Lung (tissue), 12 donors: ENCODE results near the gene ADAMTS9. TPM values are rescaled to one million over a fixed set of nuclear protein-coding genes. Genes with fewer than 3 reads are reported as not detected.

Experiments used
- ATAC-seq: fragments of 200-7000 bp; cut with Tn5 transposase; one replicate; pipeline ENCODE4 v1.9.1; 2020; ENCODE audit warnings: moderate number of reproducible peaks; ENCODE audit not compliant: insufficient read depth, low FRiP score
- DNase-seq, 3 donors: peaks; one replicate each; pipeline ENCODE4 v3.0.0-alpha.2; 2013 to 2017
- H3K27ac ChIP-seq, 2 donors: one replicate each; pipeline ENCODE4 v1.5.1; 2013; ENCODE audit warnings: mild to moderate bottlenecking in 2 of 2, moderate library complexity in 2 of 2, control low read depth in 1 of 2, inconsistent platforms in 1 of 2, low read depth in 1 of 2, low read length in 1 of 2
- H3K27me3 ChIP-seq, 3 donors: one replicate each; pipeline ENCODE4 v1.5.1; 2013; ENCODE audit warnings: low read length in 2 of 3; ENCODE audit not compliant: control insufficient read depth in 3 of 3, insufficient read depth in 3 of 3
- H3K36me3 ChIP-seq, 4 donors: one replicate each; pipeline ENCODE4 v1.5.1; 2013; ENCODE audit warnings: low read length in 4 of 4, mild to moderate bottlenecking in 1 of 4, moderate library complexity in 1 of 4; ENCODE audit not compliant: control insufficient read depth in 4 of 4, insufficient read depth in 4 of 4
- H3K4me1 ChIP-seq, 5 donors: one replicate each; pipeline ENCODE4 v1.5.1; 2013; ENCODE audit warnings: low read length in 5 of 5, mild to moderate bottlenecking in 2 of 5, moderate library complexity in 1 of 5; ENCODE audit not compliant: control insufficient read depth in 5 of 5, insufficient read depth in 5 of 5
- H3K4me3 ChIP-seq: one replicate; pipeline ENCODE4 v1.5.1; 2013; ENCODE audit warnings: mild to moderate bottlenecking, control low read depth, moderate library complexity
- H3K9ac ChIP-seq, 2 donors: one replicate each; pipeline ENCODE4 v1.5.1; 2013; ENCODE audit warnings: low read length in 2 of 2, control low read depth in 1 of 2; ENCODE audit not compliant: insufficient read depth in 1 of 2
- H3K9me3 ChIP-seq, 4 donors: one replicate each; pipeline ENCODE4 v1.5.1; 2013; ENCODE audit warnings: low read length in 3 of 4, mild to moderate bottlenecking in 1 of 4, moderate library complexity in 1 of 4; ENCODE audit not compliant: control insufficient read depth in 4 of 4, insufficient read depth in 3 of 4
- CTCF ChIP-seq: IDR thresholded peaks from 2 replicates; pipeline ENCODE4 v1.5.1; 2012; ENCODE audit warnings: mild to moderate bottlenecking; ENCODE audit errors: control extremely low read depth, extremely low read depth
- WGBS, 2 donors: extraction: QIAGEN DNeasy Blood & Tissue Kit; methylation state at CpG; one replicate each; pipeline ENCODE4 v1.1.7; 2013; 5-methylcytosine and 5-hydroxymethylcytosine counted together
- polyA plus RNA-seq, 2 donors: library from polyadenylated mRNA; stranded (reverse); fragments of 200-250 nt; gene quantifications; one replicate each; pipeline ENCODE4 v1.2.1, GENCODE V29; 2013
- total RNA-seq, 2 donors: library from RNA; depleted of rRNA in 1 of 2; stranded (reverse); fragments of >200 nt in 1 of 2; gene quantifications; one replicate each; pipeline ENCODE4 v1.2.1, GENCODE V29; 2014 to 2021
- donor health status: control.
- donor health status: control.
- donor health status: Bipolar disorder and iron deficiency.
- donor health status: healthy.
- donor health status: DM: yes; HTN: yes; CAD: no.

Gene ADAMTS9
- total and polyA plus RNA-seq, 4 donors: 29.9 to 75.6 (median 42.9) TPM

GRCh38 chr3:64483467-64483866 lies 204.3 kb downstream of the ADAMTS9 start:
- H3K4me1 ChIP-seq: peaks cover 0 to 2% (median 0%) of the 10 kb centered on the region in 5 donors
- H3K9me3 ChIP-seq: no peaks in the 10 kb centered on the region
- H3K27me3 ChIP-seq: no peaks in the 10 kb centered on the region
- no peak overlapping the region for H3K27ac ChIP-seq
- TF ChIP-seq CTCF: no peak
- H3K36me3 ChIP-seq: no peaks in the 10 kb centered on the region
- no peak overlapping the region for H3K9ac ChIP-seq
- no peak for ATAC-seq
- no peak for DNase-seq
- WGBS, 2 donors: 93 to 98% methylated on average over 2 of the region's 2 CpGs
- no peak overlapping the region for H3K4me3 ChIP-seq

- Histone ChIP-seq H3K27ac (no peak overlapping the region), H3K9me3 (no peaks in the 10 kb centered on the region), H3K36me3 (no peaks in the 10 kb centered on the region), H3K4me3 (no peak overlapping the region), H3K27me3 (no peaks in the 10 kb centered on the region), H3K9ac (no peak overlapping the region), H3K4me1 (peaks cover 0 to 1% (median 0%) of the 10 kb centered on the region in 5 donors)
- no peak for DNase-seq
- 83 to 90% methylated on average over 1 of the region's 1 CpG for WGBS, 2 donors
- no peak for TF ChIP-seq CTCF
- no peak for ATAC-seq
Observed at GRCh38 chr3:64475037-64475436, 212.8 kb downstream of the ADAMTS9 start.

GRCh38 chr3:64473466-64473865 lies 214.3 kb downstream of the ADAMTS9 start:
- Histone ChIP-seq H3K9me3 (no peaks in the 10 kb centered on the region), H3K9ac (no peak overlapping the region), H3K27ac (no peak overlapping the region), H3K4me1 (peaks cover 0 to 1% (median 0%) of the 10 kb centered on the region in 5 donors), H3K36me3 (no peaks in the 10 kb centered on the region), H3K27me3 (no peaks in the 10 kb centered on the region), H3K4me3 (no peak overlapping the region)
- 78 to 79% methylated on average over 1 of the region's 1 CpG for WGBS, 2 donors
- no peak for DNase-seq
- ATAC-seq: no peak
- TF ChIP-seq CTCF: no peak

- WGBS, 2 donors: 83 to 86% methylated on average over 5 of the region's 5 CpGs
- Histone ChIP-seq H3K9ac (no peak overlapping the region), H3K4me1 (peaks cover 0 to 1% (median 0%) of the 10 kb centered on the region in 5 donors), H3K27ac (no peak overlapping the region), H3K27me3 (no peaks in the 10 kb centered on the region), H3K4me3 (no peak overlapping the region), H3K36me3 (no peaks in the 10 kb centered on the region), H3K9me3 (no peaks in the 10 kb centered on the region)
- no peak for TF ChIP-seq CTCF
- ATAC-seq (no peak), DNase-seq (no peak)
Observed at GRCh38 chr3:64470436-64470835, 217.4 kb downstream of the ADAMTS9 start.
